ENCODE data around the gene REV3L.

The REV3L gene

GRCh38 chr6:111472933-111473435 lies 10.0 kb downstream of the REV3L start:
- no peak for DNase-seq (ENCODE audit: extremely low spot score)
- POLR2A ChIA-PET: interaction anchor here (0.7 kb wide), 1 partner anchor 125 kb away, joined by 3 read pairs; no protein-coding TSS in a partner anchor
- no peak for TF ChIP-seq CTCF (IDR thresholded peaks at IDR 0.05; ENCODE audit: control extremely low read depth, extremely low read depth, low read depth, missing control alignments)
- CTCF ChIA-PET: no interaction called here

- TF ChIP-seq CTCF (IDR thresholded peaks at IDR 0.05; ENCODE audit: control extremely low read depth, extremely low read depth, low read depth, missing control alignments): no peak
- ChIA-PET CTCF (no interaction called here), POLR2A (no interaction called here)
- no peak for DNase-seq (ENCODE audit: extremely low spot score)
Measured at GRCh38 chr6:111471958-111472357, 11.1 kb downstream of the REV3L start.

- CTCF ChIA-PET: no interaction called here
- no peak for DNase-seq (ENCODE audit: extremely low spot score)
- no peak for TF ChIP-seq CTCF (IDR thresholded peaks at IDR 0.05; ENCODE audit: control extremely low read depth, extremely low read depth, low read depth, missing control alignments)
- POLR2A ChIA-PET: no interaction called here
Measured at GRCh38 chr6:111471533-111471932, 11.5 kb downstream of the REV3L start.

GRCh38 chr6:111470991-111471390 lies 12.0 kb downstream of the REV3L start:
- CTCF ChIA-PET: no interaction called here
- POLR2A ChIA-PET: no interaction called here
- no peak for TF ChIP-seq CTCF (IDR thresholded peaks at IDR 0.05; ENCODE audit: control extremely low read depth, extremely low read depth, low read depth, missing control alignments)
- DNase-seq (ENCODE audit: extremely low spot score): no peak

GRCh38 chr6:111469543-111469942 lies 13.5 kb downstream of the REV3L start:
- no peak for DNase-seq (ENCODE audit: extremely low spot score)
- no peak for TF ChIP-seq CTCF (IDR thresholded peaks at IDR 0.05; ENCODE audit: control extremely low read depth, extremely low read depth, low read depth, missing control alignments)
- ChIA-PET CTCF (no interaction called here), POLR2A (no interaction called here)

- POLR2A ChIA-PET: no interaction called here
- no peak for DNase-seq (ENCODE audit: extremely low spot score)
- no peak for TF ChIP-seq CTCF (IDR thresholded peaks at IDR 0.05; ENCODE audit: control extremely low read depth, extremely low read depth, low read depth, missing control alignments)
- CTCF ChIA-PET: no interaction called here
Measured at GRCh38 chr6:111468329-111469012, 14.5 kb downstream of the REV3L start.
